AG08395 (cell line): Measurements from ENCODE around the gene SLC25A3.
"Not testable (repeated sequence)": the region's sequence is repeated elsewhere in the genome, so short reads cannot be mapped to it uniquely, and the experiment has no call there.

Experiments used
- DNase-seq: peaks from one replicate; pipeline ENCODE4 v3.0.0; 2012; ENCODE audit warnings: mixed read lengths, low spot score

Gene SLC25A3

GRCh38 chr12:98593351-98594049, at the start of gene SLC25A3:
Gene SLC25A3 (plus strand): TSS chr12:98593686. CDS start chr12:98593979, 293 bp downstream.
- DNase-seq: peak; percentile 97

- no peak for DNase-seq
Measured at GRCh38 chr12:98543701-98544100, 49.8 kb upstream of the SLC25A3 start.

GRCh38 chr12:98544751-98545150, 48.7 kb upstream of the SLC25A3 start:
- DNase-seq: no peak

GRCh38 chr12:98549371-98550110, 43.9 kb upstream of the SLC25A3 start:
- no peak for DNase-seq

- DNase-seq: no peak
Measured at GRCh38 chr12:98551787-98552186, 41.7 kb upstream of the SLC25A3 start.

- DNase-seq: not testable (repeated sequence)
Measured at GRCh38 chr12:98558097-98558496, 35.4 kb upstream of the SLC25A3 start.

- DNase-seq: no peak
Measured at GRCh38 chr12:98559666-98560065, 33.8 kb upstream of the SLC25A3 start.

GRCh38 chr12:98561846-98562245, 31.6 kb upstream of the SLC25A3 start:
- DNase-seq: no peak

- no peak for DNase-seq
Measured at GRCh38 chr12:98572010-98572409, 21.5 kb upstream of the SLC25A3 start.

GRCh38 chr12:98574110-98574509, 19.4 kb upstream of the SLC25A3 start:
- no peak for DNase-seq

- DNase-seq: no peak
Measured at GRCh38 chr12:98575013-98575412, 18.5 kb upstream of the SLC25A3 start.

GRCh38 chr12:98576795-98577194, 16.7 kb upstream of the SLC25A3 start:
- DNase-seq: not testable (repeated sequence)

GRCh38 chr12:98578392-98578791, 15.1 kb upstream of the SLC25A3 start:
- DNase-seq: no peak

GRCh38 chr12:98578821-98579220, 14.7 kb upstream of the SLC25A3 start:
- no peak for DNase-seq

GRCh38 chr12:98579347-98579746, 14.1 kb upstream of the SLC25A3 start:
- DNase-seq: no peak

GRCh38 chr12:98579835-98580234, 13.7 kb upstream of the SLC25A3 start:
- no peak for DNase-seq

- no peak for DNase-seq
Measured at GRCh38 chr12:98580695-98581094, 12.8 kb upstream of the SLC25A3 start.

- DNase-seq: no peak
Measured at GRCh38 chr12:98581101-98581500, 12.4 kb upstream of the SLC25A3 start.

- no peak for DNase-seq
Measured at GRCh38 chr12:98582093-98582492, 11.4 kb upstream of the SLC25A3 start.

- no peak for DNase-seq
Measured at GRCh38 chr12:98587084-98587483, 6.4 kb upstream of the SLC25A3 start.

- peak; percentile 13 for DNase-seq
Measured at GRCh38 chr12:98591209-98591608, 2.3 kb upstream of the SLC25A3 start.

- DNase-seq: no peak
Measured at GRCh38 chr12:98592825-98593322, 612 bp upstream of the SLC25A3 start.
